ENCODE measurements around the gene ADO. TPM values are rescaled to one million over a fixed set of nuclear protein-coding genes. Genes with fewer than 3 reads are reported as not detected.

The ADO gene
- total RNA-seq, 1 donor from 2014 or later: 35.8 TPM

DNA sequence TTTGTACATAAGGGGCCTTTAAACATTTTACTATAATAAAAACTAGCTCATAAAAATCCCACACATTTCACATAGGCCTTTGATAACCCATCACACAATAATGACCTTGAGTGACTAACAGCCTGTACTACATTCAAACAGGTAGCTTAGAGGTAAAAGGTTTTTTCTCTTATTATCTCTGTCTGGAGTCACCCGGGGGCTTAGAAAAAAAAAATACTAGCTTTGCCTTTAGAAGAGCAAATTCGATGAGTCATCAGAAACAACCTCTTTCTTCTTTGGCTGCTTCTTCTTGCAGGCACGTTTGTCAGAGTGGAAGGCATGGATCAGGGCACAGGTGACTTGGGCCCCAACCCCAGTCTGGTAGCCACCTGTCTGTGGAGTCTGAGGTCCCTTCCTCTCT, 43.4 kb upstream of the ADO start:
- no peaks in the 10 kb centered on the region for H3K36me3 ChIP-seq (ENCODE audit: control insufficient read depth, insufficient read depth, low read length)
- DNase-seq (ENCODE audit: low read depth): no peak

GRCh38 chr10:62763155-62763554, 41.4 kb upstream of the ADO start:
- no peak overlapping the region for H3K4me3 ChIP-seq (ENCODE audit: low read depth, low read length)
- no peaks in the 10 kb centered on the region for H3K36me3 ChIP-seq (ENCODE audit: control insufficient read depth, insufficient read depth, low read length)
- no peaks in the 10 kb centered on the region for H3K27me3 ChIP-seq (ENCODE audit: control insufficient read depth, insufficient read depth, low read length)
- DNase-seq (ENCODE audit: low read depth): no peak
- TF ChIP-seq, protein P1, sequence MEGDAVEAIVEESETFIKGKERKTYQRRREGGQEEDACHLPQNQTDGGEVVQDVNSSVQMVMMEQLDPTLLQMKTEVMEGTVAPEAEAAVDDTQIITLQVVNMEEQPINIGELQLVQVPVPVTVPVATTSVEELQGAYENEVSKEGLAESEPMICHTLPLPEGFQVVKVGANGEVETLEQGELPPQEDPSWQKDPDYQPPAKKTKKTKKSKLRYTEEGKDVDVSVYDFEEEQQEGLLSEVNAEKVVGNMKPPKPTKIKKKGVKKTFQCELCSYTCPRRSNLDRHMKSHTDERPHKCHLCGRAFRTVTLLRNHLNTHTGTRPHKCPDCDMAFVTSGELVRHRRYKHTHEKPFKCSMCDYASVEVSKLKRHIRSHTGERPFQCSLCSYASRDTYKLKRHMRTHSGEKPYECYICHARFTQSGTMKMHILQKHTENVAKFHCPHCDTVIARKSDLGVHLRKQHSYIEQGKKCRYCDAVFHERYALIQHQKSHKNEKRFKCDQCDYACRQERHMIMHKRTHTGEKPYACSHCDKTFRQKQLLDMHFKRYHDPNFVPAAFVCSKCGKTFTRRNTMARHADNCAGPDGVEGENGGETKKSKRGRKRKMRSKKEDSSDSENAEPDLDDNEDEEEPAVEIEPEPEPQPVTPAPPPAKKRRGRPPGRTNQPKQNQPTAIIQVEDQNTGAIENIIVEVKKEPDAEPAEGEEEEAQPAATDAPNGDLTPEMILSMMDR (IDR thresholded peaks at IDR 0.05; ENCODE audit: insufficient read depth, low read length, poor library complexity, severe bottlenecking): no peak

More for the DNA sequence above, 43.4 kb upstream of the ADO start:
- Histone ChIP-seq H3K27me3 (ENCODE audit: control insufficient read depth, insufficient read depth, low read length) (no peaks in the 10 kb centered on the region), H3K4me3 (ENCODE audit: low read depth, low read length) (no peak overlapping the region)
- TF ChIP-seq, protein P1 (IDR thresholded peaks at IDR 0.05; ENCODE audit: insufficient read depth, low read length, poor library complexity, severe bottlenecking): no peak

- TF ChIP-seq, protein P1 (IDR thresholded peaks at IDR 0.05; ENCODE audit: insufficient read depth, low read length, poor library complexity, severe bottlenecking): no peak
- H3K27me3 ChIP-seq (ENCODE audit: control insufficient read depth, insufficient read depth, low read length): no peaks in the 10 kb centered on the region
- H3K4me3 ChIP-seq (ENCODE audit: low read depth, low read length): no peak overlapping the region
- H3K36me3 ChIP-seq (ENCODE audit: control insufficient read depth, insufficient read depth, low read length): no peaks in the 10 kb centered on the region
- no peak for DNase-seq (ENCODE audit: low read depth)
Observed at GRCh38 chr10:62764011-62764410, 40.5 kb upstream of the ADO start.

- TF ChIP-seq, protein P1 (IDR thresholded peaks at IDR 0.05; ENCODE audit: insufficient read depth, low read length, poor library complexity, severe bottlenecking): no peak
- H3K36me3 ChIP-seq (ENCODE audit: control insufficient read depth, insufficient read depth, low read length): no peaks in the 10 kb centered on the region
- H3K4me3 ChIP-seq (ENCODE audit: low read depth, low read length): no peak overlapping the region
- no peaks in the 10 kb centered on the region for H3K27me3 ChIP-seq (ENCODE audit: control insufficient read depth, insufficient read depth, low read length)
- DNase-seq (ENCODE audit: low read depth): no peak
Observed at GRCh38 chr10:62765726-62766125, 38.8 kb upstream of the ADO start.

- H3K36me3 ChIP-seq (ENCODE audit: control insufficient read depth, insufficient read depth, low read length): no peaks in the 10 kb centered on the region
- no peak for DNase-seq (ENCODE audit: low read depth)
- no peak overlapping the region for H3K4me3 ChIP-seq (ENCODE audit: low read depth, low read length)
- no peaks in the 10 kb centered on the region for H3K27me3 ChIP-seq (ENCODE audit: control insufficient read depth, insufficient read depth, low read length)
- TF ChIP-seq, protein P1 (IDR thresholded peaks at IDR 0.05; ENCODE audit: insufficient read depth, low read length, poor library complexity, severe bottlenecking): no peak
Observed at GRCh38 chr10:62766386-62766785, 38.1 kb upstream of the ADO start.

- no peak overlapping the region for H3K4me3 ChIP-seq (ENCODE audit: low read depth, low read length)
- H3K36me3 ChIP-seq (ENCODE audit: control insufficient read depth, insufficient read depth, low read length): no peaks in the 10 kb centered on the region
- no peaks in the 10 kb centered on the region for H3K27me3 ChIP-seq (ENCODE audit: control insufficient read depth, insufficient read depth, low read length)
- DNase-seq (ENCODE audit: low read depth): no peak
- TF ChIP-seq, protein P1 (IDR thresholded peaks at IDR 0.05; ENCODE audit: insufficient read depth, low read length, poor library complexity, severe bottlenecking): no peak
Observed at GRCh38 chr10:62769574-62770242, 34.8 kb upstream of the ADO start.
